C4-2B (cell line): ENCODE results near the gene CGB5.
"Not testable (repeated sequence)": the region's sequence is repeated elsewhere in the genome, so short reads cannot be mapped to it uniquely, and the experiment has no call there.

Experiments used
- H3K27ac ChIP-seq: fragments of 450-650 bp; 2 replicates; pipeline ENCODE4 v1.5.1; 2017
- ZFX ChIP-seq: fragments of 450-650 bp; IDR thresholded peaks from 2 replicates; pipeline ENCODE4 v1.6.1; 2017
- TF ChIP-seq, protein P1 (sequence below): fragments of 450-650 bp; conservative IDR thresholded peaks from 2 replicates; pipeline ENCODE4 v1.5.1; 2017; ENCODE audit warnings: mild to moderate bottlenecking

Gene CGB5

DNA sequence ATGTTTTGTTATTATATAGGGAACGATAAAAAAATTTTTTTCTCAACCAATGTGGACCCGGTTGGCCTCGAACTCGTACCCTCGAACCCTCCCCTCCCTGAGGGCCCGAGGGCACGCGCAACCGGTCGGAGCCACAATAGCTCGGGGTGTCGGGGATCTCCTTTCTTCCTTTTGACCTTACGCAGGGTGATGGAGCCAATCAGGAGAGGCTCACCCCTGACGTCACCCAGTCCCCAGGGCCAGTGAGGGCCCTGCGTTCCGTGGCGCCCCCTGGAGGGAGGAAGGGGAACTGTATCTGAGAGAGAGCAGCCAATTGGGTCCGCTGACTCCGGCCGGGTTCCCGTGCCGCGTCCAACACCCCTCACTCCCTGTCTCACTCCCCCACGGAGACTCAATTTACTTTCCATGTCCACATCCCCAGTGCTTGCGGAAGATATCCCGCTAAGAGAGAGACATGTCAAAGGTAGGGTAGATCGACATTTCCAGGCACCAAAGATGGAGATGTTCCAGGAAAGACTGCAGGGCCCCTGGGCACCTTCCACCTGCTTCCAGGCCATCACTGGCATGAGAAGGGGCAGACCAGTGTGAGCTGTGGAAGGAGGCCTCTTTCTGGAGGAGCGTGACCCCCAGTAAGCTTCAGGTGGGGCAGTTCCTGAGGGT lies 11.9 kb upstream of the CGB5 start, which contains the start of gene CGB2:
Gene CGB2, plus strand, starts transcription at position 249 of the 660 bp plus-strand sequence. Its CDS starts 206 bp downstream, at position 455.
- TF ChIP-seq, protein P1, sequence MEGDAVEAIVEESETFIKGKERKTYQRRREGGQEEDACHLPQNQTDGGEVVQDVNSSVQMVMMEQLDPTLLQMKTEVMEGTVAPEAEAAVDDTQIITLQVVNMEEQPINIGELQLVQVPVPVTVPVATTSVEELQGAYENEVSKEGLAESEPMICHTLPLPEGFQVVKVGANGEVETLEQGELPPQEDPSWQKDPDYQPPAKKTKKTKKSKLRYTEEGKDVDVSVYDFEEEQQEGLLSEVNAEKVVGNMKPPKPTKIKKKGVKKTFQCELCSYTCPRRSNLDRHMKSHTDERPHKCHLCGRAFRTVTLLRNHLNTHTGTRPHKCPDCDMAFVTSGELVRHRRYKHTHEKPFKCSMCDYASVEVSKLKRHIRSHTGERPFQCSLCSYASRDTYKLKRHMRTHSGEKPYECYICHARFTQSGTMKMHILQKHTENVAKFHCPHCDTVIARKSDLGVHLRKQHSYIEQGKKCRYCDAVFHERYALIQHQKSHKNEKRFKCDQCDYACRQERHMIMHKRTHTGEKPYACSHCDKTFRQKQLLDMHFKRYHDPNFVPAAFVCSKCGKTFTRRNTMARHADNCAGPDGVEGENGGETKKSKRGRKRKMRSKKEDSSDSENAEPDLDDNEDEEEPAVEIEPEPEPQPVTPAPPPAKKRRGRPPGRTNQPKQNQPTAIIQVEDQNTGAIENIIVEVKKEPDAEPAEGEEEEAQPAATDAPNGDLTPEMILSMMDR: peak; percentile 53
- not testable (repeated sequence) for H3K27ac ChIP-seq

DNA sequence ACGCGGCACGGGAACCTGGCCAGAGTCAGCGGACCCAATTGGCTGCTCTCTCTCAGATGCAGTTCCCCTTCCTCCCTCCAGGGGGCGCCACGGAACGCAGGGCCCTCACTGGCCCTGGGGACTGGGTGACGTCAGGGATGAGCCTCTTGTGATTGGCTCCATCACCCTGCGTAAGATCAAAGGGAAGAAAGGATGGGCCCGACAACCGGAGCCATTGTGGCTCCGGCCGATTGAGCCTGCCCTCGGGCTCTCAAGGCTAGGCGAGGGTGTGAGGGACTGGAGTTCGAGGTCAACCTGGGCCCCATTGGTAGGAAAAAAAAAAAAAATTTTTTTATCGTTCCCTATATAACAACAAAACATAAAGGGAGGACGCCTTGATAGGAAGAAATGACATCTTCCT lies 6.8 kb upstream of the CGB5 start, which contains the start of gene CGB1:
Gene CGB1, minus strand, starts transcription at position 81 of the 400 bp plus-strand sequence. CDS start 184 bp downstream, outside the sequence.
- TF ChIP-seq, protein P1: peak; percentile 46
- H3K27ac ChIP-seq: not testable (repeated sequence)

DNA sequence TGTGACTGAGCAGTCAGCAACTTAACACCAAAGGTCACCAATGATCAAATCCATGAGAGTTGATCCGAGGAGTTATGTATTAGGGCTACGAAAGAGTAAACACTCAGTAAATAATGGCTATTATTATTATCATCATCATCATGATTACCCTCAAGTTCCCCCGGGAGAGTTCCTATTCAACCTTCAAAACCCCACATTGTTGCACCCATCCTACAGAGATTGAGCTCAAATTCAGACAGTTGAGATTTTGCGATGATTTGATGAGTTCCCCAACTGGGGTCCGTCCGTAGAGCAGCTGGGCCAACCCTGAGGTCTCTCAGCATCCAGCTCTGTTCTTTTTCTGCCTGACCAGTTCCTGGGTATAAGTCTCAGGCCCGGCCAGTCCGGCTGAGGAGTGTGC lies 5.5 kb upstream of the CGB5 start:
- not testable (repeated sequence) for H3K27ac ChIP-seq

GRCh38 chr19:49038557-49039276 lies 4.9 kb upstream of the CGB5 start:
- H3K27ac ChIP-seq: not testable (repeated sequence)

GRCh38 chr19:49039736-49040135 lies 3.9 kb upstream of the CGB5 start:
- H3K27ac ChIP-seq: not testable (repeated sequence)

DNA sequence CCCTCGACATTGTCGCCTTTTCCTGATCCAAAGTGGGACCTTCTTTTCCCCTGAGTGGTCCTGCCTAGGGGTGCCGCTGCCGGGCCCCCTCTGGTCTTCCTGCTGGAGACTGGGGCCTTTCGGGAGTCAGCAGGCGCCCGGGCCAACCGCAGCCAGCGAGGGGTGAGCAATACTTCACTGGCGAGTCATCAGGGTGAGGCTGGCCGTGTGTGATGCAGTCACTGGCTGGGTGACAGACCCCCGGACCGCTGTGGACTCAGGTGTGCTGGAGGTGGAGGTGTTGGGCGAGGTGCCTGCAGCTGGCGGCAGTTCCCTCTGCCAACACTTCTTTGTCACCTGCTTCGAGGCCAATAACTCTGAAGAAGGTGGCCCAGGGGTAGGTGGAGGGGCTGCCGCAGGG lies 1.5 kb upstream of the CGB5 start:
- TF ChIP-seq ZFX: no peak
- TF ChIP-seq, protein P1: no peak
- H3K27ac ChIP-seq: no peak overlapping the region

DNA sequence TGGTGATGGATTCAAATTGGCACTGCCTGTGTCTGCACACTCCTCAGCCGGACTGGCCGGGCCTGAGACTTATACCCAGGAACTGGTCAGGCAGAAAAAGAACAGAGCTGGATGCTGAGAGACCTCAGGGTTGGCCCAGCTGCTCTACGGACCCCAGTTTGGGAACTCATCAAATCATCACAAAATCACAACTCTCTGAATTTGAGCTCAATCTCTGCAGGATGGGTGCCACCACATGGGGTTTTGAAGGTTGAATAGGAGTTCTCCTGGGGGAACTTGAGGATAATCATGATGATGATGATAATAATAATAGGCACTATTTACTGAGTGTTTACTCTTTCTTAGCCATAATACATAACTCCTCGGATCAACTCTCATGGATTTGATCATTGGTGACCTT lies 982 bp upstream of the CGB5 start:
- not testable (repeated sequence) for H3K27ac ChIP-seq

GRCh38 chr19:49049011-49049410 lies 5.4 kb downstream of the CGB5 start, which contains the start of gene CGB8:
TSS of gene CGB8 (minus strand) at chr19:49049111. CDS start at chr19:49048739, 372 bp downstream.
- not testable (repeated sequence) for H3K27ac ChIP-seq

- not testable (repeated sequence) for H3K27ac ChIP-seq
Measured at GRCh38 chr19:49049834-49050233, 6.2 kb downstream of the CGB5 start.

DNA sequence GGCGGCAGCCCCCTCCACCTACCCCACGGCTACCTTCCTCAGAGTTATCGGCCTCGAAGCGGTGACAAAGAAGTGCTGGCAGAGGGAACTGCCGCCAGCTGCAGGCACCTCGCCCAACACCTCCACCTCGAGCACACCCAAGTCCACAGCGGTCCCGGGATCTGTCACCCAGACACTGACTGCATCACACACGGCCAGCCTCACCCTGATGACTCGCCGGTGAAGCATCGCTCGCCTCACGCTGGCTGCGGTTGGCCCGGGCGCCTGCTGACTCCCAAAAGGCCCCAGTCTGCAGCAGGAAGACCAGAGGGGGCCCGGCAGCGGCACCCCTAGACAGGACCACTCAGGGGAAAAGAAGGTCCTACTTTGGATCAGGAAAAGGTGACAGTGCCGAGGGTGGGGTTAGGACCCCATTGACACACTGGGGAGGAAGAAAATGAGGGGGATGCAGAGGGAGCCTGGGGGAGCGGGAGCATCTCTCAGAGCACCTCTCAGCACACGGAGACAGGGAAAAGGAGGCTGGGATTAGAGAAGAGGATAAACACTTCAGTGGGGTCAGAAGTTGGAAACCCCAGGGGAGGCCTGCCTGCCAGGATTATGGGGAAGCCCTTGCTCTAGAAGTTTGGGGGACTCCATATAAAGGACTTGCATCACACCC lies 6.9 kb downstream of the CGB5 start:
- not testable (repeated sequence) for H3K27ac ChIP-seq

GRCh38 chr19:49056101-49056901 lies 12.7 kb downstream of the CGB5 start:
- no peak overlapping the region; the same call in 1 of the 2 replicates for H3K27ac ChIP-seq
- TF ChIP-seq, protein P1: no peak; the same call in 1 of the 2 replicates

DNA sequence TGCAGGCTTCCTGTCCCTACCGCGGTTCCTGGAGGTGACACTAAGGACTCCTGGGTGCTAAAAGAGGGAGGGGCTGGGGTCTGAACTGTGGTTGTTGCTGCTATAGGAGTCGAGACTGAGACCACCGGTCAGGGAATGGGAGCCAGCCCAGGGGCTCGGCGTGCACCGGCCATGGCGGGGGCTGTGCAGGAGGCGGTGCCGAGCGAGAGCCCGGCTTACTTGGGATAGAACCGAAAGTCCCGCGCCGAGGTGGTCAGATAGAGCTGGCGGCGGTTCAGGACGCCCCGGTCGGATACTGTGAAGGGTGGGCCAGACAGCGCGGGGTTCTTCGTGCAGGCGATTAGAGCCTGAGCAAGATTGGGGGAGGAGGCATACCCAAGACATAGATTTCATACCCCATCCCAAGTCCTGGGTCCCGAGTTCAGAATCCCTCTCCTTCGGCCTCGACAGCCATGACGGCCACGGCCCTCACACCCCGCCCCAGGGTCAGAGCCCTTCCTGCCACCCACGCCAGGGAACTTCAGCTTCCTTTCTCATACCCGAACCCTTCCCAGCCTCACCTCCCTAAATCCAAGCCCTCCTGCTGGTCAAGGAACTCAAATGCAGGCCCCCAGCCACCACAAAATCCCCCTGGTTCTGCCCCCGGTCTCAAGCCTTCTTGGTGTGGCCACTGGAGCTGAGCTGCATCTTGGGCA lies 13.4 kb downstream of the CGB5 start:
- H3K27ac ChIP-seq: not testable (repeated sequence)
